ENCODE results near the gene NR4A1. TPM values are rescaled to one million over a fixed set of nuclear protein-coding genes. Genes with fewer than 3 reads are reported as not detected.

The NR4A1 gene
- total and polyA plus RNA-seq, 10 of the 15 experiments (the other 5 are each of a cell fraction or from before 2014, with no cell fraction given): 0.05 to 7.9 (median 2.2) TPM; not detected in 1

DNA sequence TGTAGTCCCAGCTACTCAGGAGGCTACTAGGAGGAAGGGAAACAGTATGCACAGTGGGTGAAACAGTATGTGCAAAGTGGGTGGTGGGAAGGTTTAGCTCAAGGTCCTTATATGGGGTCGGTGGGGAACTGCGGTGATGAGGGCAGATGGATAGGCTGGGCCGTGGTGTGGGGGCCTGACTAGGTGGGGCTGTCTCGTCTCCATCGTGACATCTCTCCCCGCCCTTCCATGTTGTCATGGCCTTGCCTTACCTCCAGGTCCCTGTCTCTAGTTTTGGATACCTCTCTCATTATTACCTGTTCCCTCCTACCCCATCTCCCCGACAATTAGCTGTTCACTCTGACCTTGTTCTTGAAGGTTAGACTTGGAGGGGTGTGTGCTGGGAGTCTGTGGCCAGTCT lies 4.4 kb upstream of the NR4A1 start (continued):
- TF ChIP-seq TAF1 (IDR thresholded peaks at IDR 0.05; ENCODE audit: borderline replicate concordance, low read depth, low read length): no peak
- no peak for TF ChIP-seq EP300 (IDR thresholded peaks at IDR 0.05; ENCODE audit: borderline replicate concordance in 1 of 2, control insufficient read depth in 1 of 2, low read depth in 2 of 2, low read length in 2 of 2)
- TF ChIP-seq POLR2AphosphoS5 (IDR thresholded peaks at IDR 0.05; ENCODE audit: low read length): no peak
- TF ChIP-seq PAX5 (IDR thresholded peaks at IDR 0.05; ENCODE audit: borderline replicate concordance, low read depth, low read length): no peak
- TF ChIP-seq JUND (IDR thresholded peaks at IDR 0.05; ENCODE audit: low read depth, low read length): no peak
- TF ChIP-seq ZSCAN29 (IDR thresholded peaks at IDR 0.05): no peak
- TF ChIP-seq, protein P1, sequence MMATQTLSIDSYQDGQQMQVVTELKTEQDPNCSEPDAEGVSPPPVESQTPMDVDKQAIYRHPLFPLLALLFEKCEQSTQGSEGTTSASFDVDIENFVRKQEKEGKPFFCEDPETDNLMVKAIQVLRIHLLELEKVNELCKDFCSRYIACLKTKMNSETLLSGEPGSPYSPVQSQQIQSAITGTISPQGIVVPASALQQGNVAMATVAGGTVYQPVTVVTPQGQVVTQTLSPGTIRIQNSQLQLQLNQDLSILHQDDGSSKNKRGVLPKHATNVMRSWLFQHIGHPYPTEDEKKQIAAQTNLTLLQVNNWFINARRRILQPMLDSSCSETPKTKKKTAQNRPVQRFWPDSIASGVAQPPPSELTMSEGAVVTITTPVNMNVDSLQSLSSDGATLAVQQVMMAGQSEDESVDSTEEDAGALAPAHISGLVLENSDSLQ (IDR thresholded peaks at IDR 0.05): no peak
- TF ChIP-seq, protein P2, sequence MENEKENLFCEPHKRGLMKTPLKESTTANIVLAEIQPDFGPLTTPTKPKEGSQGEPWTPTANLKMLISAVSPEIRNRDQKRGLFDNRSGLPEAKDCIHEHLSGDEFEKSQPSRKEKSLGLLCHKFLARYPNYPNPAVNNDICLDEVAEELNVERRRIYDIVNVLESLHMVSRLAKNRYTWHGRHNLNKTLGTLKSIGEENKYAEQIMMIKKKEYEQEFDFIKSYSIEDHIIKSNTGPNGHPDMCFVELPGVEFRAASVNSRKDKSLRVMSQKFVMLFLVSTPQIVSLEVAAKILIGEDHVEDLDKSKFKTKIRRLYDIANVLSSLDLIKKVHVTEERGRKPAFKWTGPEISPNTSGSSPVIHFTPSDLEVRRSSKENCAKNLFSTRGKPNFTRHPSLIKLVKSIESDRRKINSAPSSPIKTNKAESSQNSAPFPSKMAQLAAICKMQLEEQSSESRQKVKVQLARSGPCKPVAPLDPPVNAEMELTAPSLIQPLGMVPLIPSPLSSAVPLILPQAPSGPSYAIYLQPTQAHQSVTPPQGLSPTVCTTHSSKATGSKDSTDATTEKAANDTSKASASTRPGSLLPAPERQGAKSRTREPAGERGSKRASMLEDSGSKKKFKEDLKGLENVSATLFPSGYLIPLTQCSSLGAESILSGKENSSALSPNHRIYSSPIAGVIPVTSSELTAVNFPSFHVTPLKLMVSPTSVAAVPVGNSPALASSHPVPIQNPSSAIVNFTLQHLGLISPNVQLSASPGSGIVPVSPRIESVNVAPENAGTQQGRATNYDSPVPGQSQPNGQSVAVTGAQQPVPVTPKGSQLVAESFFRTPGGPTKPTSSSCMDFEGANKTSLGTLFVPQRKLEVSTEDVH (IDR thresholded peaks at IDR 0.05; ENCODE audit: low read depth, partially characterized antibody): no peak
- no peak for TF ChIP-seq NR2C1 (IDR thresholded peaks at IDR 0.05)
- no peak for TF ChIP-seq STAT1 (conservative IDR thresholded peaks at IDR 0.05)
- no peak for TF ChIP-seq MYB (IDR thresholded peaks at IDR 0.05; ENCODE audit: borderline replicate concordance, low read depth, low read length)
- no peak for TF ChIP-seq ZNF274 (IDR thresholded peaks at IDR 0.05; ENCODE audit: insufficient read depth, insufficient read length)
- no peak for TF ChIP-seq MYC (IDR thresholded peaks at IDR 0.05; ENCODE audit: insufficient read depth, insufficient read length, insufficient replicate concordance, low read length, severe bottlenecking)
- no peak for TF ChIP-seq FOS (IDR thresholded peaks at IDR 0.05; ENCODE audit: borderline replicate concordance, extremely low read depth, insufficient read length)
- no peak for TF ChIP-seq SUPT20H (IDR thresholded peaks at IDR 0.05; ENCODE audit: borderline replicate concordance, control insufficient read depth, low read depth, low read length)
